ENCODE data around the gene DHRS12. TPM values are rescaled to one million over a fixed set of nuclear protein-coding genes. Genes with fewer than 3 reads are reported as not detected.

Gene DHRS12
- total RNA-seq, 1 donor = 3.3 TPM

DNA sequence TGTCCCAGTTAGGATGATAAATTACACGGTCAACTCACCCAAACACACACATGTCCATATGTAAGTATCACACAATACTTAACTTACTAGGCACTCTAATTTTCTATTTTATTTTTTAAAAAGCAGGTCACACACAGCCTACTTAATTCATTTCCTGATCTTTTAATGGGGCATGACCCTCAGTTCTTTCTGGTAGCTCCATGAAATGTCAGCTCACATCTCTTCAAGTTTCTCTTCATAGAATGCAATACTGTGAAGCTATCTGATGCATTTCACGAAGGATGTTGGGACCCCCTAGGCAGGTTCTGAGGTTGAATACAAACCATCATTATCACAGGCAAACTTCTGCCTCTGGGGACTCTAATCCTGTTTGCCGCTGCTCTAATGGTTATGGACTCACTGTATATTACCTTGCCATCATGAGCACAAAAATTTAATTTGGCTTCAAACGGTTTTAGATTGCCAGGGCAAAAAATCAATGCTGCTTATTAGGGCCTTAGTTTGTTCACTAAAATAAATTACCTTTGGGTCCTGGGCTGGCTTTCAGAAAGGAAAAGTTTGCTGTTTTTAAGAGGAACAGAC, 16.1 kb upstream of the DHRS12 start:
- DNase-seq (ENCODE audit: insufficient read length, low spot score, missing footprints) = no peak
- no peaks in the 10 kb centered on the region for H3K36me3 ChIP-seq (ENCODE audit: insufficient read depth, low read length)
- H3K4me2 ChIP-seq (ENCODE audit: insufficient read depth, low read length) = no peak overlapping the region
- H3K79me2 ChIP-seq (ENCODE audit: insufficient read depth, low read length) = no peaks in the 10 kb centered on the region
- H3K27me3 ChIP-seq (ENCODE audit: insufficient read depth, low read length) = peaks cover 50% of the 10 kb centered on the region
- no peak overlapping the region for H2AFZ ChIP-seq (ENCODE audit: low read length)
- H3K4me1 ChIP-seq (ENCODE audit: insufficient read depth, low read length) = no peaks in the 10 kb centered on the region
- no peak overlapping the region for H3K27ac ChIP-seq (ENCODE audit: low read depth, low read length)
- H3K4me3 ChIP-seq (ENCODE audit: insufficient read depth, low read length) = no peak overlapping the region
- TF ChIP-seq, protein P1, sequence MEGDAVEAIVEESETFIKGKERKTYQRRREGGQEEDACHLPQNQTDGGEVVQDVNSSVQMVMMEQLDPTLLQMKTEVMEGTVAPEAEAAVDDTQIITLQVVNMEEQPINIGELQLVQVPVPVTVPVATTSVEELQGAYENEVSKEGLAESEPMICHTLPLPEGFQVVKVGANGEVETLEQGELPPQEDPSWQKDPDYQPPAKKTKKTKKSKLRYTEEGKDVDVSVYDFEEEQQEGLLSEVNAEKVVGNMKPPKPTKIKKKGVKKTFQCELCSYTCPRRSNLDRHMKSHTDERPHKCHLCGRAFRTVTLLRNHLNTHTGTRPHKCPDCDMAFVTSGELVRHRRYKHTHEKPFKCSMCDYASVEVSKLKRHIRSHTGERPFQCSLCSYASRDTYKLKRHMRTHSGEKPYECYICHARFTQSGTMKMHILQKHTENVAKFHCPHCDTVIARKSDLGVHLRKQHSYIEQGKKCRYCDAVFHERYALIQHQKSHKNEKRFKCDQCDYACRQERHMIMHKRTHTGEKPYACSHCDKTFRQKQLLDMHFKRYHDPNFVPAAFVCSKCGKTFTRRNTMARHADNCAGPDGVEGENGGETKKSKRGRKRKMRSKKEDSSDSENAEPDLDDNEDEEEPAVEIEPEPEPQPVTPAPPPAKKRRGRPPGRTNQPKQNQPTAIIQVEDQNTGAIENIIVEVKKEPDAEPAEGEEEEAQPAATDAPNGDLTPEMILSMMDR (IDR thresholded peaks at IDR 0.05; ENCODE audit: extremely low read depth, low read depth, low read length) = no peak
- H3K9me3 ChIP-seq (ENCODE audit: low read depth, low read length) = no peaks in the 10 kb centered on the region
- H4K20me1 ChIP-seq (ENCODE audit: insufficient read depth, low read length) = no peaks in the 10 kb centered on the region

DNA sequence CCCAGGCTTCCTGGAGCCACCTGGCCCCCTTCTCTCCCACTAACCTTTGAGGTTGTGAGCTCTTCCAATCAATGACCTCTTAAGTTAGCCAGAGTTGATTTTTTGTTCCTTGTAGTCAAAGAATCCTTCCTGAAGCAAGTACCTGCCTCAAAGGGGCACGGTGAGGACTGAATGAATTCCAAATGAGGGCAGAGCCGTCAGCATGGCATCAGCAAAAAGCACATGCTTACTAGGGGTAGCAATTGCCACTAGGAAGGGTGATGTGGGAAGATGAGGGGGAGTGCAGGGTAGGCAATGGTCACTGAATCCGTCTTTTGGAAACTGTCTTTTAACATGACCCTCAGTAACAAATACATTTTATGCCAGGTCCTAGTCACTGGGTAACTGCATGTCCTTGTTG, 15.6 kb upstream of the DHRS12 start:
- Histone ChIP-seq H2AFZ (ENCODE audit: low read length) (no peak overlapping the region), H3K4me2 (ENCODE audit: insufficient read depth, low read length) (no peak overlapping the region), H3K27me3 (ENCODE audit: insufficient read depth, low read length) (peaks cover 50% of the 10 kb centered on the region), H3K4me1 (ENCODE audit: insufficient read depth, low read length) (no peaks in the 10 kb centered on the region), H3K27ac (ENCODE audit: low read depth, low read length) (no peak overlapping the region), H4K20me1 (ENCODE audit: insufficient read depth, low read length) (no peaks in the 10 kb centered on the region), H3K79me2 (ENCODE audit: insufficient read depth, low read length) (no peaks in the 10 kb centered on the region), H3K4me3 (ENCODE audit: insufficient read depth, low read length) (no peak overlapping the region), H3K36me3 (ENCODE audit: insufficient read depth, low read length) (no peaks in the 10 kb centered on the region), H3K9me3 (ENCODE audit: low read depth, low read length) (no peaks in the 10 kb centered on the region)
- no peak for DNase-seq (ENCODE audit: insufficient read length, low spot score, missing footprints)
- TF ChIP-seq, protein P1 (IDR thresholded peaks at IDR 0.05; ENCODE audit: extremely low read depth, low read depth, low read length) = no peak

DNA sequence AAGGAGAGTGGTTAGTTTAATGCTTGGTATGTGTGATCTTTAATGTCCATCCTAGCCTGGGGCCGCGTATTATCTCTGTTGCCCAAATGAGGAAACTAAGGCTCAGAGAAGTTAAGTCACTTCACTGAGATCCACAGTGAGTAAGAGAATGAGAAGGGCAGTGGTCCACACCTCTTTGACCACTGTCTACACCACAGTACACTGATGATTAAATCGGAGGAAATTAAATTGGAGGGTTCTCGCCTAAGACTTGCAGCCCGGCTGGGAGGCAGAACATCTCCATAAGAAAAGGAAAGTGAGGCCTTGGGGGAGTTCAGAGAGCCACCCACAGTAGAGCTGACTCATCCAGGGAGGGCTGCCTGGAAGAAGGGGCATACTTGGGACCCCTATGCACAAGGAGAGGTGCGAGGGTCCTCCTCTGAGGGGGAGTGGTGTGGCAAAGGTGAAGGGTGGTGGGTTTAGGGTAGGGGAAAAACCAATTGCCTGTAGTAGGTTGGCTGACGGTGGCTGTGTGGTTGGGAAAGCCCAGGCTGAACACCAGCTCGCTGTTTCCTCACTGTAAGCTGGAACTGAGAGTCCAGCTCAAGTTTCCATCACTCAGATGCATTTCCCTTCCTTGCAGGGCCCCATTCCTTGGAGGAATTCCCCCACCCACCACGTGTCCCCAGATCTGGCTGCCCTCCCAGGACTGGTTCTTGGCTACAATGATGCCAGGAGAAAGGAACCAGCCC, 15.0 kb upstream of the DHRS12 start:
- Histone ChIP-seq H3K4me2 (ENCODE audit: insufficient read depth, low read length) (no peak overlapping the region), H3K4me1 (ENCODE audit: insufficient read depth, low read length) (no peaks in the 10 kb centered on the region), H3K27ac (ENCODE audit: low read depth, low read length) (no peak overlapping the region), H3K4me3 (ENCODE audit: insufficient read depth, low read length) (no peak overlapping the region), H3K27me3 (ENCODE audit: insufficient read depth, low read length) (peaks cover 50% of the 10 kb centered on the region), H3K9me3 (ENCODE audit: low read depth, low read length) (no peaks in the 10 kb centered on the region), H2AFZ (ENCODE audit: low read length) (no peak overlapping the region), H3K36me3 (ENCODE audit: insufficient read depth, low read length) (no peaks in the 10 kb centered on the region), H3K79me2 (ENCODE audit: insufficient read depth, low read length) (no peaks in the 10 kb centered on the region), H4K20me1 (ENCODE audit: insufficient read depth, low read length) (no peaks in the 10 kb centered on the region)
- no peak for DNase-seq (ENCODE audit: insufficient read length, low spot score, missing footprints)
- TF ChIP-seq, protein P1 (IDR thresholded peaks at IDR 0.05; ENCODE audit: extremely low read depth, low read depth, low read length) = no peak

DNA sequence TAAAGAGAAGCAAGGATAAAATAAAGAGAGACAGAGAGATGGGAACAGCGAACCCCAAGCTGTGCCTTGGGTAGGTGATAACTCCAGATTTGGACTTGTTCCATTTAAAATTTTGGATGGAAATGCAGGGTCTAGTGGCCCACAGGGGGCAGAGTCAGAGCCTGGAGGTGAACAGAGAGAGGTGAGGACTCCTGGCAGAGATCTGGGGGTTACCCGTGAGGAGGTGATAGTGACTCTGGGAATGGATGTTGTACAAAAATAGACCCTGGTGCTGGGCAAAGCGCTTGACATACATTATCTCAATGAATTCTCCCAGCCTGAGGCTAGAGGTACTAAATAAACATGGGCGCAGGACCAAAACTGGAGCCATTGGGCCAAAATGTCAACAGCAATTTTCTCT, 14.3 kb upstream of the DHRS12 start:
- no peak for DNase-seq (ENCODE audit: insufficient read length, low spot score, missing footprints)
- TF ChIP-seq, protein P1 (IDR thresholded peaks at IDR 0.05; ENCODE audit: extremely low read depth, low read depth, low read length) = no peak

More for the DNA sequence above, 14.3 kb upstream of the DHRS12 start:
- peaks cover 50% of the 10 kb centered on the region for H3K27me3 ChIP-seq (ENCODE audit: insufficient read depth, low read length)
- H4K20me1 ChIP-seq (ENCODE audit: insufficient read depth, low read length) = no peaks in the 10 kb centered on the region
- no peak overlapping the region for H3K27ac ChIP-seq (ENCODE audit: low read depth, low read length)
- H3K79me2 ChIP-seq (ENCODE audit: insufficient read depth, low read length) = no peaks in the 10 kb centered on the region
- H2AFZ ChIP-seq (ENCODE audit: low read length) = no peak overlapping the region
- no peaks in the 10 kb centered on the region for H3K36me3 ChIP-seq (ENCODE audit: insufficient read depth, low read length)
- no peaks in the 10 kb centered on the region for H3K9me3 ChIP-seq (ENCODE audit: low read depth, low read length)
- no peaks in the 10 kb centered on the region for H3K4me1 ChIP-seq (ENCODE audit: insufficient read depth, low read length)
- no peak overlapping the region for H3K4me2 ChIP-seq (ENCODE audit: insufficient read depth, low read length)
- no peak overlapping the region for H3K4me3 ChIP-seq (ENCODE audit: insufficient read depth, low read length)

All from osteoblast (primary cell).